Measurements from ENCODE around the gene FAM114A1.
"Not testable (repeated sequence)": the region's sequence is repeated elsewhere in the genome, so short reads cannot be mapped to it uniquely, and the experiment has no call there.

The FAM114A1 gene

GRCh38 chr4:38904682-38905081, 37.1 kb downstream of the FAM114A1 start:
- TF ChIP-seq, protein P1, sequence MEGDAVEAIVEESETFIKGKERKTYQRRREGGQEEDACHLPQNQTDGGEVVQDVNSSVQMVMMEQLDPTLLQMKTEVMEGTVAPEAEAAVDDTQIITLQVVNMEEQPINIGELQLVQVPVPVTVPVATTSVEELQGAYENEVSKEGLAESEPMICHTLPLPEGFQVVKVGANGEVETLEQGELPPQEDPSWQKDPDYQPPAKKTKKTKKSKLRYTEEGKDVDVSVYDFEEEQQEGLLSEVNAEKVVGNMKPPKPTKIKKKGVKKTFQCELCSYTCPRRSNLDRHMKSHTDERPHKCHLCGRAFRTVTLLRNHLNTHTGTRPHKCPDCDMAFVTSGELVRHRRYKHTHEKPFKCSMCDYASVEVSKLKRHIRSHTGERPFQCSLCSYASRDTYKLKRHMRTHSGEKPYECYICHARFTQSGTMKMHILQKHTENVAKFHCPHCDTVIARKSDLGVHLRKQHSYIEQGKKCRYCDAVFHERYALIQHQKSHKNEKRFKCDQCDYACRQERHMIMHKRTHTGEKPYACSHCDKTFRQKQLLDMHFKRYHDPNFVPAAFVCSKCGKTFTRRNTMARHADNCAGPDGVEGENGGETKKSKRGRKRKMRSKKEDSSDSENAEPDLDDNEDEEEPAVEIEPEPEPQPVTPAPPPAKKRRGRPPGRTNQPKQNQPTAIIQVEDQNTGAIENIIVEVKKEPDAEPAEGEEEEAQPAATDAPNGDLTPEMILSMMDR (IDR thresholded peaks at IDR 0.05; ENCODE audit: borderline replicate concordance, control extremely low read depth, extremely low read depth, insufficient read depth, missing control alignments) = no peak
- no peak for DNase-seq (ENCODE audit: low spot score)
- in situ Hi-C loops (cut with MboI; ENCODE audit: low sequenced_read_pairs, unreplicated experiment) = loop anchor here (5.0 to 10.0 kb wide), 2 partner anchors 228 to 540 kb away; no protein-coding TSS in a partner anchor

DNA sequence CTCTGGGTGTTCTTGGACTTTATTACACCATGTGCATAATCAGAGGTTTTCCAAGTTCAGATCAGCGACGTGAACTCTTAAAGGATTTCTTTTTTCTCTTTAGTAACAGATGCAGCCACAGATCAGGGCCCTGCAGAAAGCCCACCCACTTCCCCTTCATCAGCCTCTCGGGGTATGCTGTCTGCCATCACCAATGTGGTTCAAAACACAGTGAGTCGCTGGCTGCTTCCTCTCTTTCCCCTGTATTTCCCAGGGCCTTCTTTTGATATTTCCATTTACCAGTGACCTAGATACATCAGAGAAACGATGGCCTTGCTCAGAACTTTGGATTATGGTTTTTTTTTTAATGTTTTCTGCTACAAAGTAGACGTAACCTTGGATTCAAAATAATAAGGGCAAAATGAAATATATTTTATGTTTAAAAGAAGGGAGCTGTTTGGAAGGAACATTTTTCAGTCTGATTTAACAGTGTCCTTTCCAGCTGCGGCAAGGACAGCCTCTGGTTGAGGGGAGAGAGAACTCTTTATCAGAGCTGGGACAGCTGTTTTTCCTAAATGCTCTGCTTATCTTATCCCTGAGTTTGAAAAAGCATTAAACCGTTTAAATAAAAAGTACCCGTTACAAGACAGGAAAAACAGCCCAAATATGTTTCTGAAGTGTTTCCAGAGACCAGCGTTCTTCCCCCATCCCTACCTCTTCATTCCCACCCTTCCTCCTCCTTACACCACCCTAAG, 38.2 kb downstream of the FAM114A1 start:
- in situ Hi-C loops (cut with MboI; ENCODE audit: low sequenced_read_pairs, unreplicated experiment) = loop anchor here (10.0 kb wide), 1 partner anchor 539 kb away; no protein-coding TSS in a partner anchor
- TF ChIP-seq, protein P1 (IDR thresholded peaks at IDR 0.05; ENCODE audit: borderline replicate concordance, control extremely low read depth, extremely low read depth, insufficient read depth, missing control alignments) = no peak
- DNase-seq (ENCODE audit: low spot score) = no peak

- TF ChIP-seq, protein P1 (IDR thresholded peaks at IDR 0.05; ENCODE audit: borderline replicate concordance, control extremely low read depth, extremely low read depth, insufficient read depth, missing control alignments) = no peak
- in situ Hi-C loops (cut with MboI; ENCODE audit: low sequenced_read_pairs, unreplicated experiment) = loop anchor here (10.0 kb wide), 1 partner anchor 537 kb away; no protein-coding TSS in a partner anchor
- DNase-seq (ENCODE audit: low spot score) = no peak
These were observed 40.2 kb downstream of the FAM114A1 start for GRCh38 chr4:38907696-38908270.

GRCh38 chr4:38909015-38909414, 41.4 kb downstream of the FAM114A1 start:
- no peak for DNase-seq (ENCODE audit: low spot score)
- TF ChIP-seq, protein P1 (IDR thresholded peaks at IDR 0.05; ENCODE audit: borderline replicate concordance, control extremely low read depth, extremely low read depth, insufficient read depth, missing control alignments) = no peak
- in situ Hi-C loops (cut with MboI; ENCODE audit: low sequenced_read_pairs, unreplicated experiment) = loop anchor here (10.0 kb wide), 1 partner anchor 536 kb away; no protein-coding TSS in a partner anchor

DNA sequence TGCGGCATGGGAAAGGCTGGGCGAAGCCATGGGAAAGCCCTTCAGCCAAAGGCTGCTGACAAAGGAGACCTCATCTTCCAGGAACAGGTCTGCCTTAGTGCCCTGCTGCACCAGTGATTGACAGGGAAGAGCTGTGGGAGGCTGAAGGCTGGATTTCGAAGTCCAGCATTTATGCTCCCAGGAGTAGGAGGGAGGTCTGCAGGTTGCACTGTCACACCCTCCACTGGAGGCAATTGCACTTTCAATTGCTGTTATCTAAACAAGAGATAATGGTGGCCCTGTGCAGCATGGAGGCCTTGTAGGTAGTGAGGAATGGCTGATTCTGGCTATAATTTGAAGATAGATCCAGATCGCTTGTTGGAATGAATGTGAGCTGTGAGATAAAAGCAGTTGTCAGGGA, 43.7 kb downstream of the FAM114A1 start:
- TF ChIP-seq, protein P1 (IDR thresholded peaks at IDR 0.05; ENCODE audit: borderline replicate concordance, control extremely low read depth, extremely low read depth, insufficient read depth, missing control alignments) = no peak
- in situ Hi-C loops (cut with MboI; ENCODE audit: low sequenced_read_pairs, unreplicated experiment) = no loop called here
- no peak for DNase-seq (ENCODE audit: low spot score)

DNA sequence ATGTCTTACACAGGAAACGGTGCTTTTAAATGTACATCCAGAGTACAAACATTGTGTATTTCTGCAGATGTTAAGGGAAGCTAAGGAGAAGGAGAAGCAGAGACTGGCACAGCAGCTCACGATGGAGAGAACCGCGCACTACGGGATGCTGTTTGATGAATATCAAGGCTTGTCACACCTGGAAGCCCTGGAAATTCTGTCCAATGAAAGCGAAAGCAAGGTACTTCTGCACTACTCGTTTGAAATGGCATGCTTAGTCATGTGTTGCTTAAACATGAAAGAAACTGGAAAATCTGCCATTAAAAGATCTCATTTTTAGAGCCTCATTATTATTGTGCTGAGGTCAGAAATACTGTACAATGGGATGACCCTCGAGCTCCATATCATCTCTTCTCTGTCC, 47.2 kb downstream of the FAM114A1 start:
- TF ChIP-seq, protein P1 (IDR thresholded peaks at IDR 0.05; ENCODE audit: borderline replicate concordance, control extremely low read depth, extremely low read depth, insufficient read depth, missing control alignments) = no peak
- DNase-seq (ENCODE audit: low spot score) = peak; percentile 32
- in situ Hi-C loops (cut with MboI; ENCODE audit: low sequenced_read_pairs, unreplicated experiment) = no loop called here

DNA sequence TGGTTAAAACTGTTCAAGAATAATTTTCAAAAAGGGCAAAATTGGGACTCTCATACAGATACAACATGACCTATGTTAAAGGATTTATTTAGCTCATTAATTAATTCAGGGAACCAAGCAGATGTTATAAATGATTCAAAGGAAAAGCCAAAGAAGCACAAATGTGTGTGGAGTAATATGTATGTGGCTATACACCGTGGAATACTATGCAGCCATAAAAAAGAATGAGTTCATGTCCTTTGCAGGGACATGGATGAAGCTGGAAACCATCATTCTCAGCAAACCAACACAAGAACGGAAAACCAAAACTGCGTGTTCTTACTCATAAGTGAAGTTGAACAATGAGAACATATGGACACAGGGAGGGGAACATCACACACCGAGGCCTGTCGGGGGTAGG, 48.7 kb downstream of the FAM114A1 start:
- in situ Hi-C loops (cut with MboI; ENCODE audit: low sequenced_read_pairs, unreplicated experiment); DNase-seq (ENCODE audit: low spot score): not testable (repeated sequence)
